H1 (cell line): ENCODE results near the gene SLC25A11. TPM values are rescaled to one million over a fixed set of nuclear protein-coding genes. Genes with fewer than 3 reads are reported as not detected.

Source experiments
- CTCF ChIA-PET: fragments of 300-600 bp; sonication (Branson Sonifier 250); formaldehyde crosslinking; loops from one replicate; lab custom pipeline; 2021; ENCODE audit not compliant: partially characterized antibody; lab: Charles Lee
- POLR2A ChIA-PET: fragments of 300-600 bp; sonication (Branson Sonifier 250); formaldehyde crosslinking; loops from one replicate; lab custom pipeline; 2021; ENCODE audit warnings: inconsistent platforms; ENCODE audit not compliant: partially characterized antibody; lab: Charles Lee
- DNase-seq, 2 experiments: peaks; one replicate each; pipeline versions ENCODE4 v3.0.0 to v3.0.0-alpha.2; 2010 to 2022; ENCODE audit warnings: low spot score in 2 of 2, low read depth in 1 of 2, mixed read lengths in 1 of 2
- FAIRE-seq: peaks from 2 replicates; lab custom pipeline; 2011; peaks lifted over from hg19 to GRCh38; lab: Jason Lieb, UNC
- H2AFZ ChIP-seq: 2 replicates; pipeline ENCODE4 v1.8.1; 2012; ENCODE audit warnings: low read length, inconsistent platforms
- H2AK5ac ChIP-seq: 2 replicates; pipeline ENCODE4 v1.6.1; 2013; ENCODE audit warnings: low read depth, low read length
- H2BK120ac ChIP-seq: replicated peaks from 2 replicates; pipeline ENCODE3; 2013; ENCODE audit warnings: low read depth, low read length, inconsistent platforms
- H2BK12ac ChIP-seq: 2 replicates; pipeline ENCODE4 v1.6.1; 2013; ENCODE audit warnings: low read depth, low read length
- H2BK15ac ChIP-seq: 2 replicates; pipeline ENCODE4 v1.6.1; 2013; ENCODE audit warnings: low read length
- H2BK20ac ChIP-seq: 2 replicates; pipeline ENCODE4 v1.6.1; 2013; ENCODE audit warnings: low read length
- H2BK5ac ChIP-seq: 2 replicates; pipeline ENCODE4 v1.6.1; 2013; ENCODE audit warnings: low read depth, low read length
- H3K14ac ChIP-seq: 2 replicates; pipeline ENCODE4 v1.6.1; 2013; ENCODE audit warnings: inconsistent platforms; ENCODE audit not compliant: insufficient read length
- H3K18ac ChIP-seq: 2 replicates; pipeline ENCODE4 v1.6.1; 2013; ENCODE audit warnings: low read length; ENCODE audit errors: extremely low read depth
- H3K23ac ChIP-seq: 2 replicates; pipeline ENCODE4 v1.6.1; 2013; ENCODE audit warnings: inconsistent platforms; ENCODE audit not compliant: insufficient read length
- H3K23me2 ChIP-seq: 2 replicates; pipeline ENCODE4 v1.6.1; 2013; ENCODE audit warnings: low read depth, low read length
- H3K27ac ChIP-seq: 2 replicates; pipeline ENCODE4 v1.6.1; 2011; ENCODE audit warnings: low read depth, low read length, inconsistent platforms
- H3K27me3 ChIP-seq, 4 experiments: replicated peaks in 1 of 4; 1 replicate in 1 of 4; 2 replicates in 3 of 4; pipeline versions ENCODE4 v1.6.1 to v1.8.1; 2011 to 2013; ENCODE audit warnings: low read length in 3 of 4, mild to moderate bottlenecking in 3 of 4, inconsistent platforms in 2 of 4, mixed read lengths in 2 of 4, moderate library complexity in 1 of 4; ENCODE audit not compliant: control insufficient read depth in 3 of 4, insufficient read depth in 3 of 4; ENCODE audit errors: extremely low read depth in 1 of 4
- H3K36me3 ChIP-seq, 4 experiments: 2 replicates each; pipeline versions ENCODE4 v1.6.1 to v1.8.1; 2011 to 2013; ENCODE audit warnings: mild to moderate bottlenecking in 4 of 4, low read length in 3 of 4, moderate library complexity in 2 of 4, control low read depth in 1 of 4, inconsistent platforms in 1 of 4; ENCODE audit not compliant: insufficient read depth in 4 of 4, control insufficient read depth in 2 of 4
- H3K4ac ChIP-seq: replicated peaks from 2 replicates; pipeline ENCODE3; 2013; ENCODE audit warnings: low read length, low read depth, mixed read lengths, inconsistent platforms; ENCODE audit not compliant: insufficient read length
- H3K4me1 ChIP-seq, 4 experiments: replicated peaks in 1 of 4; 1 replicate in 1 of 4; 2 replicates in 3 of 4; pipeline versions ENCODE4 v1.6.1 to v1.8.1; 2011 to 2013; ENCODE audit warnings: low read length in 3 of 4, inconsistent platforms in 2 of 4, mixed read lengths in 1 of 4; ENCODE audit not compliant: insufficient read depth in 4 of 4, control insufficient read depth in 3 of 4
- H3K4me2 ChIP-seq, 2 experiments: 2 replicates each; pipeline versions ENCODE4 v1.6.1 to v1.8.1; 2011 to 2013; ENCODE audit warnings: low read depth in 2 of 2, low read length in 2 of 2, control low read depth in 1 of 2, inconsistent platforms in 1 of 2, mild to moderate bottlenecking in 1 of 2; ENCODE audit not compliant: insufficient read depth in 1 of 2
- H3K4me3 ChIP-seq, 4 experiments: fragments of 200-600, 300-600 bp in 1 of 4; sonication (generic), shearing (Covaris generic), sonication (Bioruptor Twin) in 1 of 4; 2 replicates each; pipeline versions ENCODE4 v1.5.1 to v1.8.1; 2011 to 2016; ENCODE audit warnings: low read length in 4 of 4, low read depth in 3 of 4, control low read depth in 2 of 4, inconsistent platforms in 2 of 4, mild to moderate bottlenecking in 2 of 4, mixed read lengths in 1 of 4, moderate library complexity in 1 of 4; ENCODE audit not compliant: insufficient read depth in 2 of 4; ENCODE audit errors: extremely low read depth in 1 of 4
- H3K56ac ChIP-seq: replicated peaks from 2 replicates; pipeline ENCODE3; 2013; ENCODE audit warnings: low read depth, mild to moderate bottlenecking, mixed read lengths, low read length, inconsistent platforms; ENCODE audit not compliant: insufficient read length
- H3K79me1 ChIP-seq: 2 replicates; pipeline ENCODE4 v1.6.1; 2013; ENCODE audit warnings: low read depth, low read length, control low read depth
- H3K79me2 ChIP-seq, 2 experiments: 2 replicates each; pipeline versions ENCODE4 v1.6.1 to v1.8.1; 2012 to 2013; ENCODE audit warnings: low read length in 2 of 2, mild to moderate bottlenecking in 2 of 2, inconsistent platforms in 1 of 2; ENCODE audit not compliant: insufficient read depth in 2 of 2, control insufficient read depth in 1 of 2
- H3K9ac ChIP-seq, 4 experiments: replicated peaks in 1 of 4; 1 replicate in 1 of 4; 2 replicates in 3 of 4; pipeline versions ENCODE4 v1.6.1 to v1.8.1; 2011 to 2013; ENCODE audit warnings: low read depth in 3 of 4, low read length in 3 of 4, control low read depth in 2 of 4, mild to moderate bottlenecking in 2 of 4, moderate library complexity in 2 of 4, inconsistent platforms in 1 of 4; ENCODE audit errors: extremely low read depth in 1 of 4
- H3K9me3 ChIP-seq, 2 experiments: 2 replicates each; pipeline versions ENCODE4 v1.6.1 to v1.8.1; 2012 to 2013; ENCODE audit warnings: mild to moderate bottlenecking in 2 of 2, moderate library complexity in 2 of 2, control low read depth in 1 of 2, inconsistent platforms in 1 of 2, low read depth in 1 of 2, low read length in 1 of 2, mixed read lengths in 1 of 2; ENCODE audit not compliant: insufficient read depth in 2 of 2
- H4K20me1 ChIP-seq, 2 experiments: replicated peaks in 1 of 2; 2 replicates each; pipeline versions ENCODE3 to v1.8.1; 2011 to 2013; ENCODE audit warnings: inconsistent platforms in 2 of 2, low read length in 2 of 2, mild to moderate bottlenecking in 1 of 2; ENCODE audit not compliant: insufficient read depth in 2 of 2, control insufficient read depth in 1 of 2
- H4K5ac ChIP-seq: 2 replicates; pipeline ENCODE4 v1.6.1; 2013; ENCODE audit warnings: low read length, low read depth, mixed read lengths, inconsistent platforms; ENCODE audit not compliant: insufficient read length
- H4K8ac ChIP-seq: 2 replicates; pipeline ENCODE4 v1.8.0; 2013; ENCODE audit warnings: mild to moderate bottlenecking, moderate library complexity, low read length, inconsistent platforms; ENCODE audit not compliant: insufficient read depth; ENCODE audit errors: extremely low read depth
- H4K91ac ChIP-seq: replicated peaks from 2 replicates; pipeline ENCODE3; 2013; ENCODE audit warnings: low read length, mixed read lengths, inconsistent platforms; ENCODE audit not compliant: insufficient read length
- ATF3 ChIP-seq: IDR thresholded peaks from 2 replicates; pipeline ENCODE4 v1.6.1; 2011; ENCODE audit warnings: low read depth, mild to moderate bottlenecking, low read length; ENCODE audit not compliant: insufficient read depth
- BACH1 ChIP-seq: IDR thresholded peaks from 2 replicates; pipeline ENCODE4 v1.6.1; 2012; ENCODE audit warnings: low read length, improper control_type of control experiment
- CBX5 ChIP-seq: fragments of 300-800, 300-1000 bp; sonication (generic); IDR thresholded peaks from 2 replicates; pipeline ENCODE4 v1.7.1; 2016; ENCODE audit warnings: antibody characterized with exemption, low read length, low read depth
- CTBP2 ChIP-seq: IDR thresholded peaks from 2 replicates; pipeline ENCODE4 v1.7.0; 2011; ENCODE audit warnings: borderline replicate concordance, mild to moderate bottlenecking, moderate library complexity, mixed read lengths, low read length; ENCODE audit not compliant: insufficient read depth, insufficient read length
- EGR1 ChIP-seq: IDR thresholded peaks from 2 replicates; pipeline ENCODE4 v1.6.1; 2011; ENCODE audit warnings: low read depth, low read length, borderline replicate concordance
- KDM1A ChIP-seq: fragments of 200-600, 300-600 bp; sonication (generic); IDR thresholded peaks from 2 replicates; pipeline ENCODE4 v1.7.1; 2016; ENCODE audit warnings: mild to moderate bottlenecking, low read length, borderline replicate concordance
- POU5F1 ChIP-seq: IDR thresholded peaks from 2 replicates; pipeline ENCODE4 v1.6.1; 2011; ENCODE audit warnings: low read depth, mild to moderate bottlenecking, low read length, moderate library complexity
- SP4 ChIP-seq: IDR thresholded peaks from 2 replicates; pipeline ENCODE4 v1.6.1; 2012; ENCODE audit warnings: low read length, inconsistent platforms
- TEAD4 ChIP-seq: IDR thresholded peaks from 2 replicates; pipeline ENCODE4 v1.6.1; 2012; ENCODE audit warnings: low read depth, low read length, inconsistent platforms, mixed read lengths
- ZNF274 ChIP-seq: IDR thresholded peaks from 2 replicates; pipeline ENCODE4 v1.7.0; 2012; ENCODE audit warnings: low read length, borderline replicate concordance; ENCODE audit errors: extremely low read depth
- WGBS, 2 experiments: shearing (Covaris generic) in 1 of 2; methylation state at CpG; one replicate each; pipeline versions ENCODE4 v1.1.6 to v1.1.7; 2013 to 2015; ENCODE audit warnings: low lambda C conversion rate in 2 of 2, mixed read lengths in 2 of 2, inconsistent platforms in 1 of 2, low coverage in 1 of 2, missing lambda C conversion rate in 1 of 2; ENCODE audit not compliant: insufficient replicate concordance in 2 of 2, insufficient coverage in 1 of 2, insufficient read length in 1 of 2; ENCODE audit errors: extremely low coverage in 1 of 2, missing lambda C conversion rate in 1 of 2; 5-methylcytosine and 5-hydroxymethylcytosine counted together
- polyA plus RNA-seq, 7 experiments: library from polyadenylated mRNA; depleted of rRNA in 3 of 7; stranded (reverse) in 5 of 7; unstranded in 2 of 7; fragments of >200 nt in 5 of 7; fragments of 200-250 nt in 2 of 7; gene quantifications; 1 replicate in 5 of 7; 2 replicates in 1 of 7; 4 replicates in 1 of 7; pipeline versions ENCODE4 v1.2.1 to v1.2.3, GENCODE V29; 2011 to 2013; ENCODE audit warnings: missing spikeins in 2 of 7, mixed read lengths in 2 of 7
- total RNA-seq: library from RNA; stranded (reverse); fragmentation: NEBNext Ultra II Directional; extraction: Animal tissue kit (Norgen Biotek cat#: 25700); gene quantifications from 2 replicates; pipeline ENCODE4 v1.2.1, GENCODE V29; 2021

Gene SLC25A11
- total and polyA plus RNA-seq, 2 of the 8 experiments (the other 6 are each of a cell fraction or from before 2014, with no cell fraction given): 55.9 to 97.0 TPM

- WGBS, 2 experiments: 92% methylated on average over 17 of the region's 27 CpGs; no CpG with 5 or more reads in 1 of the 2 experiments
- TF ChIP-seq ATF3 (no peak), EGR1 (no peak), CTBP2 (no peak), POU5F1 (no peak), SP4 (no peak), TEAD4 (no peak), CBX5 (no peak), KDM1A (no peak), BACH1 (no peak), ZNF274 (no peak)
Measured at GRCh38 chr17:4896332-4897197, 43.3 kb downstream of the SLC25A11 start.

More at GRCh38 chr17:4896332-4897197, 43.3 kb downstream of the SLC25A11 start:
- H3K18ac ChIP-seq: no peak overlapping the region
- H3K79me1 ChIP-seq: no peaks in the 10 kb centered on the region; the same call in 1 of the 2 replicates
- POLR2A ChIA-PET: interaction anchor here (0.5 to 2.1 kb wide), 11 partner anchors 12 to 303 kb away, joined by 3 to 5 read pairs (median 3); partner anchors contain the start of genes PELP1 and SPAG7
- H4K5ac ChIP-seq: no peak overlapping the region
- no peak overlapping the region for H2BK12ac ChIP-seq
- H2BK15ac ChIP-seq: no peak overlapping the region
- no peak overlapping the region; the same call in 1 of the 2 replicates for H2BK5ac ChIP-seq
- peaks cover 7 to 24% (median 20%) of the 10 kb centered on the region in 4 experiments for H3K36me3 ChIP-seq
- H3K27me3 ChIP-seq: no peaks in the 10 kb centered on the region
- peaks cover 3% of the 10 kb centered on the region; the same call in 1 of the 2 replicates for H3K23me2 ChIP-seq
- no peak for DNase-seq
- FAIRE-seq: no peak
- H3K9ac ChIP-seq: no peak overlapping the region
- no peak overlapping the region for H2AK5ac ChIP-seq
- no peaks in the 10 kb centered on the region for H3K79me2 ChIP-seq
- no peak overlapping the region for H2BK120ac ChIP-seq
- no peak overlapping the region for H3K14ac ChIP-seq
- no peak overlapping the region for H3K4me2 ChIP-seq
- no peaks in the 10 kb centered on the region for H3K9me3 ChIP-seq
- H4K8ac ChIP-seq: peak overlapping the region; percentile 54
- no peak overlapping the region for H3K4ac ChIP-seq
- H2AFZ ChIP-seq: no peak overlapping the region
- peaks cover 0 to 10% of the 10 kb centered on the region in 2 experiments for H4K20me1 ChIP-seq
- H3K27ac ChIP-seq: 0 out of 2 replicates have a peak overlapping the region, but pooled peaks have one; percentile 55
- peaks cover 0 to 9% (median 3%) of the 10 kb centered on the region in 4 experiments; a peak in 5 of 7 replicates for H3K4me1 ChIP-seq
- CTCF ChIA-PET: interaction anchor here (0.6 to 3.2 kb wide), 24 partner anchors 9 to 328 kb away, joined by 3 to 17 read pairs (median 3); partner anchors contain the start of genes GLTPD2 and PLD2
- H2BK20ac ChIP-seq: no peak overlapping the region
- H3K4me3 ChIP-seq: no peak overlapping the region
- H3K23ac ChIP-seq: no peak overlapping the region
- no peak overlapping the region for H3K56ac ChIP-seq
- no peak overlapping the region for H4K91ac ChIP-seq
